Endothelial cell of umbilical vein (primary cell): Measurements from ENCODE around the gene TMEFF2. TPM values are rescaled to one million over a fixed set of nuclear protein-coding genes. Genes with fewer than 3 reads are reported as not detected.

Experiments used
- BruUV-seq: library from RNA; stranded (reverse); fragments of 400-500 nt; replicated peaks from 2 replicates; lab custom pipeline; 2021; lab: Mats Ljungman, UMichigan
- CTCF ChIA-PET: fragments of 300-600, 350-600 bp; sonication (Branson Sonifier 250); formaldehyde crosslinking; loops from one replicate; lab custom pipeline; 2021; ENCODE audit warnings: antibody characterized with exemption, inconsistent platforms; lab: Charles Lee
- POLR2A ChIA-PET: fragments of 300-600, 350-600 bp; sonication (Branson Sonifier 250); formaldehyde crosslinking; loops from one replicate; lab custom pipeline; 2021; ENCODE audit warnings: antibody characterized with exemption, inconsistent platforms; lab: Charles Lee
- DNase-seq: peaks from one replicate; pipeline ENCODE4 v3.0.0-alpha.2; 2011; ENCODE audit warnings: low read depth, low spot score
- FAIRE-seq: peaks from 2 replicates; lab custom pipeline; 2011; peaks lifted over from hg19 to GRCh38; lab: Jason Lieb, UNC
- H2AFZ ChIP-seq: 2 replicates; pipeline ENCODE4 v1.6.0; 2012; ENCODE audit warnings: low read depth, low read length, control low read depth, inconsistent platforms
- H3K27ac ChIP-seq: 2 replicates; pipeline ENCODE4 v1.5.1; 2011; ENCODE audit warnings: low read depth, mild to moderate bottlenecking, control low read depth, low read length, moderate library complexity; ENCODE audit not compliant: insufficient read depth
- H3K27me3 ChIP-seq, 2 experiments: 2 replicates each; pipeline versions ENCODE4 v1.6.0 to v1.6.1; 2011; ENCODE audit warnings: low read length in 2 of 2, mixed read lengths in 1 of 2; ENCODE audit not compliant: control insufficient read depth in 2 of 2, insufficient read depth in 2 of 2
- H3K36me3 ChIP-seq, 2 experiments: 2 replicates in 1 of 2; 3 replicates in 1 of 2; pipeline ENCODE4 v1.5.1; 2011; ENCODE audit warnings: low read length in 2 of 2, mild to moderate bottlenecking in 1 of 2, moderate library complexity in 1 of 2; ENCODE audit not compliant: control insufficient read depth in 2 of 2, insufficient read depth in 2 of 2; ENCODE audit errors: extremely low read depth in 1 of 2
- H3K4me1 ChIP-seq: 3 replicates; pipeline ENCODE4 v1.5.1; 2011; ENCODE audit warnings: mild to moderate bottlenecking, low read length; ENCODE audit not compliant: control insufficient read depth, insufficient read depth; ENCODE audit errors: extremely low read depth
- H3K4me2 ChIP-seq: 2 replicates; pipeline ENCODE4 v1.6.1; 2011; ENCODE audit warnings: low read length, control low read depth, mixed read lengths; ENCODE audit not compliant: insufficient read depth
- H3K4me3 ChIP-seq, 3 experiments: fragments of 200-600 bp in 1 of 3; sonication (generic), shearing (Covaris generic) in 1 of 3; replicated peaks in 1 of 3; 2 replicates each; pipeline ENCODE4 v1.5.1; 2011 to 2016; ENCODE audit warnings: control low read depth in 3 of 3, low read length in 3 of 3, mild to moderate bottlenecking in 2 of 3, inconsistent platforms in 1 of 3, low read depth in 1 of 3, moderate library complexity in 1 of 3; ENCODE audit not compliant: insufficient read depth in 1 of 3
- H3K79me2 ChIP-seq: 2 replicates; pipeline ENCODE4 v1.6.0; 2012; ENCODE audit warnings: low read length, inconsistent platforms; ENCODE audit not compliant: control insufficient read depth, insufficient read depth
- H3K9ac ChIP-seq: replicated peaks from 2 replicates; pipeline ENCODE3; 2011; ENCODE audit warnings: low read length, control low read depth; ENCODE audit not compliant: insufficient read depth; ENCODE audit errors: extremely low read depth
- H3K9me1 ChIP-seq: replicated peaks from 3 replicates; pipeline ENCODE4 v1.6.0; 2011; ENCODE audit warnings: mild to moderate bottlenecking, low read length; ENCODE audit not compliant: control insufficient read depth, insufficient read depth; ENCODE audit errors: extremely low read depth
- H3K9me3 ChIP-seq: replicated peaks from 2 replicates; pipeline ENCODE4 v1.5.1; 2012; ENCODE audit warnings: low read length, inconsistent platforms; ENCODE audit not compliant: control insufficient read depth, insufficient read depth
- H4K20me1 ChIP-seq: replicated peaks from 2 replicates; pipeline ENCODE3; 2011; ENCODE audit warnings: mild to moderate bottlenecking, low read length; ENCODE audit not compliant: control insufficient read depth, insufficient read depth; ENCODE audit errors: extremely low read depth
- CTCF ChIP-seq, 2 donors: IDR thresholded peaks; 1 replicate in 1 of 2; 2 replicates in 1 of 2; pipeline ENCODE4 v1.5.1; 2011; ENCODE audit warnings: low read length in 2 of 2, mild to moderate bottlenecking in 2 of 2, moderate library complexity in 2 of 2, control low read depth in 1 of 2, inconsistent platforms in 1 of 2, low read depth in 1 of 2; ENCODE audit not compliant: insufficient read depth in 1 of 2; ENCODE audit errors: extremely low read depth in 1 of 2
- EZH2 ChIP-seq: IDR thresholded peaks from 2 replicates; pipeline ENCODE4 v1.6.1; 2012; ENCODE audit warnings: borderline replicate concordance, low read depth, mild to moderate bottlenecking, moderate library complexity, low read length, inconsistent platforms; ENCODE audit not compliant: severe bottlenecking
- FOS ChIP-seq: IDR thresholded peaks from 2 replicates; pipeline ENCODE4 v1.6.1; 2011; ENCODE audit warnings: mild to moderate bottlenecking, low read length, moderate library complexity, borderline replicate concordance; ENCODE audit not compliant: insufficient read depth
- GATA2 ChIP-seq: IDR thresholded peaks from 2 replicates; pipeline ENCODE4 v1.7.0; 2011; ENCODE audit warnings: low read depth, mild to moderate bottlenecking, moderate library complexity, mixed read lengths, low read length; ENCODE audit not compliant: insufficient read length, insufficient read depth
- JUN ChIP-seq: IDR thresholded peaks from 2 replicates; pipeline ENCODE4 v1.6.1; 2011; ENCODE audit warnings: borderline replicate concordance, low read depth; ENCODE audit not compliant: insufficient read length, insufficient read depth
- MAX ChIP-seq: IDR thresholded peaks from 2 replicates; pipeline ENCODE4 v1.6.1; 2011; ENCODE audit not compliant: insufficient read depth, insufficient read length
- MYC ChIP-seq: IDR thresholded peaks from one replicate; pipeline ENCODE4 v1.6.1; 2011; ENCODE audit warnings: mild to moderate bottlenecking, low read depth, low read length
- POLR2A ChIP-seq: IDR thresholded peaks from 2 replicates; pipeline ENCODE4 v1.6.1; 2012; ENCODE audit warnings: low read depth, mild to moderate bottlenecking, control low read depth, low read length
- POLR2AphosphoS5 ChIP-seq: IDR thresholded peaks from 2 replicates; pipeline ENCODE4 v1.6.1; 2012; ENCODE audit warnings: low read depth, mild to moderate bottlenecking, control low read depth, low read length, moderate library complexity; ENCODE audit not compliant: insufficient read depth
- dilution Hi-C: fragments of 300-500 bp; cut with MboI; formaldehyde crosslinking; loops from one replicate; pipeline ENCODE4 v1.15.0; 2019; ENCODE audit warnings: low sequenced_read_pairs; ENCODE audit not compliant: extremely low pct_ligation_motif_present
- intact Hi-C: fragments of 100-400 bp; cut with micrococcal nuclease; formaldehyde crosslinking; loops from one replicate; pipeline ENCODE4 v1.10.0; 2022
- polyA plus RNA-seq, 4 experiments: library from polyadenylated mRNA; depleted of rRNA in 3 of 4; stranded (reverse) in 3 of 4; unstranded in 1 of 4; fragments of >200 nt; gene quantifications; 2 replicates each; pipeline versions ENCODE4 v1.2.1 to v1.2.3, GENCODE V29; 2011 to 2012; ENCODE audit warnings: missing spikeins in 1 of 4
- total RNA-seq: library from RNA; stranded (reverse); gene quantifications from 2 replicates; pipeline ENCODE4 v1.2.3, GENCODE V29; 2021

Gene TMEFF2
- total and polyA plus RNA-seq, 2 donors (not counting 3 experiments of a cell fraction or from before 2014, with no cell fraction given), result 0.18 to 0.20 TPM

GRCh38 chr2:192215096-192215877, 20.6 kb upstream of the TMEFF2 start:
- Histone ChIP-seq H4K20me1 (no peaks in the 10 kb centered on the region), H3K4me2 (no peak overlapping the region), H3K9ac (no peak overlapping the region), H3K36me3 (no peaks in the 10 kb centered on the region), H3K9me3 (no peaks in the 10 kb centered on the region), H3K4me1 (no peaks in the 10 kb centered on the region), H3K27me3 (peaks cover 0 to 2% of the 10 kb centered on the region in 2 experiments), H3K4me3 (no peak overlapping the region), H3K79me2 (no peaks in the 10 kb centered on the region), H3K9me1 (no peaks in the 10 kb centered on the region), H2AFZ (no peak overlapping the region), H3K27ac (no peak overlapping the region)
- no peak for DNase-seq
- intact Hi-C loops (no loop called here), dilution Hi-C loops (no loop called here)
- CTCF ChIA-PET, result interaction anchor here (0.9 to 1.5 kb wide), 3 partner anchors 9 to 676 kb away, joined by 3 to 5 read pairs (median 4); no protein-coding TSS in a partner anchor
- no peak for FAIRE-seq
- BruUV-seq, result no TSS peak
- POLR2A ChIA-PET, result no interaction called here
- TF ChIP-seq POLR2AphosphoS5 (no peak), FOS (no peak), MAX (no peak)

GRCh38 chr2:192208848-192209247, 14.1 kb upstream of the TMEFF2 start:
- no peak overlapping the region for H3K4me3 ChIP-seq
- no peaks in the 10 kb centered on the region for H4K20me1 ChIP-seq
- ChIA-PET POLR2A (no interaction called here), CTCF (no interaction called here)
- no peak overlapping the region for H2AFZ ChIP-seq
- no peak for DNase-seq
- H3K9me3 ChIP-seq, result no peaks in the 10 kb centered on the region
- no peak overlapping the region for H3K9ac ChIP-seq
- dilution Hi-C loops, result no loop called here
- no peaks in the 10 kb centered on the region for H3K79me2 ChIP-seq
- H3K9me1 ChIP-seq, result no peaks in the 10 kb centered on the region
- no peak for FAIRE-seq
- no peaks in the 10 kb centered on the region for H3K36me3 ChIP-seq
- intact Hi-C loops, result no loop called here
- TF ChIP-seq CTCF (IDR thresholded peaks at IDR 0.05; ENCODE audit: extremely low read depth in 1 of 2, insufficient read depth in 1 of 2, low read depth in 1 of 2, low read length in 2 of 2) (no peak), MAX (no peak), POLR2A (no peak), JUN (no peak), EZH2 (no peak), MYC (no peak), POLR2AphosphoS5 (no peak), GATA2 (no peak)
- H3K4me1 ChIP-seq, result no peaks in the 10 kb centered on the region
- H3K27ac ChIP-seq, result no peak overlapping the region
- H3K4me2 ChIP-seq, result no peak overlapping the region
- H3K27me3 ChIP-seq, result peaks cover 0 to 2% of the 10 kb centered on the region in 2 experiments
- BruUV-seq, result no TSS peak
